Liver (tissue), 9 donors: Measurements from ENCODE around the gene ERICH4. TPM values are rescaled to one million over a fixed set of nuclear protein-coding genes. Genes with fewer than 3 reads are reported as not detected.
"Not testable (repeated sequence)": the region's sequence is repeated elsewhere in the genome, so short reads cannot be mapped to it uniquely, and the experiment has no call there.

Source experiments
- DNase-seq: peaks from one replicate; pipeline ENCODE4 v3.0.0-alpha.2; 2017; ENCODE audit warnings: low spot score
- H3K27ac ChIP-seq, 2 donors: one replicate each; pipeline ENCODE4 v1.7.0; 2013; ENCODE audit warnings: inconsistent platforms in 2 of 2, low read length in 2 of 2, control low read depth in 1 of 2, low read depth in 1 of 2, mild to moderate bottlenecking in 1 of 2
- H3K27me3 ChIP-seq, 4 donors: one replicate each; pipeline versions ENCODE4 v1.6.1 to v1.7.0; 2013; ENCODE audit warnings: low read length in 3 of 4, inconsistent platforms in 1 of 4, mild to moderate bottlenecking in 1 of 4, moderate library complexity in 1 of 4; ENCODE audit not compliant: control insufficient read depth in 4 of 4, insufficient read depth in 4 of 4
- H3K36me3 ChIP-seq, 4 donors: one replicate each; pipeline versions ENCODE4 v1.6.1 to v1.7.0; 2013; ENCODE audit warnings: low read length in 3 of 4, mild to moderate bottlenecking in 3 of 4, low read depth in 1 of 4, moderate library complexity in 1 of 4; ENCODE audit not compliant: control insufficient read depth in 4 of 4, insufficient read depth in 3 of 4
- H3K4me1 ChIP-seq, 4 donors: one replicate each; pipeline versions ENCODE4 v1.6.1 to v1.7.0; 2013; ENCODE audit warnings: low read length in 3 of 4, mild to moderate bottlenecking in 3 of 4, moderate library complexity in 1 of 4; ENCODE audit not compliant: control insufficient read depth in 4 of 4, insufficient read depth in 4 of 4
- H3K4me3 ChIP-seq, 3 donors: one replicate each; pipeline versions ENCODE4 v1.6.1 to v1.7.0; 2013; ENCODE audit warnings: low read length in 3 of 3, control low read depth in 1 of 3, low read depth in 1 of 3, mild to moderate bottlenecking in 1 of 3
- H3K9ac ChIP-seq, 2 donors: one replicate each; pipeline ENCODE4 v1.7.0; 2013; ENCODE audit warnings: low read length in 2 of 2, mild to moderate bottlenecking in 2 of 2, moderate library complexity in 2 of 2, control low read depth in 1 of 2, low read depth in 1 of 2
- H3K9me3 ChIP-seq, 4 donors: one replicate each; pipeline versions ENCODE4 v1.6.1 to v1.7.0; 2013; ENCODE audit warnings: low read length in 3 of 4; ENCODE audit not compliant: control insufficient read depth in 4 of 4
- EGR1 ChIP-seq, 2 donors: IDR thresholded peaks; 2 replicates each; pipeline ENCODE4 v1.6.1; 2016 to 2018; ENCODE audit warnings: antibody characterized with exemption in 2 of 2, low read depth in 2 of 2
- HNF4A ChIP-seq, 2 donors: conservative IDR thresholded peaks; 2 replicates each; pipeline ENCODE4 v1.6.1; 2016; ENCODE audit warnings: antibody characterized with exemption in 2 of 2, mild to moderate bottlenecking in 2 of 2
- HNF4G ChIP-seq: IDR thresholded peaks from 2 replicates; pipeline ENCODE4 v1.6.1; 2016; ENCODE audit warnings: antibody characterized with exemption
- JUND ChIP-seq, 2 donors: IDR thresholded peaks; 2 replicates each; pipeline ENCODE4 v1.6.1; 2016; ENCODE audit warnings: antibody characterized with exemption in 2 of 2
- NR2F2 ChIP-seq: IDR thresholded peaks from 2 replicates; pipeline ENCODE4 v1.6.1; 2016; ENCODE audit warnings: antibody characterized with exemption
- RAD21 ChIP-seq, 2 donors: IDR thresholded peaks; 2 replicates each; pipeline ENCODE4 v1.6.1; 2016; ENCODE audit warnings: antibody characterized with exemption in 2 of 2, mild to moderate bottlenecking in 2 of 2
- RXRA ChIP-seq, 2 donors: IDR thresholded peaks; 2 replicates each; pipeline ENCODE4 v1.6.1; 2017 to 2018; ENCODE audit warnings: antibody characterized with exemption in 2 of 2, mild to moderate bottlenecking in 1 of 2
- TAF1 ChIP-seq: conservative IDR thresholded peaks from 2 replicates; pipeline ENCODE4 v1.6.1; 2016; ENCODE audit warnings: antibody characterized with exemption, mild to moderate bottlenecking
- YY1 ChIP-seq: IDR thresholded peaks from 2 replicates; pipeline ENCODE4 v1.6.1; 2016; ENCODE audit warnings: antibody characterized with exemption, mild to moderate bottlenecking
- WGBS: extraction: QIAGEN DNeasy Blood & Tissue Kit; methylation state at CpG from one replicate; pipeline ENCODE4 v1.1.7; 2013; 5-methylcytosine and 5-hydroxymethylcytosine counted together
- polyA plus RNA-seq, 2 donors: library from polyadenylated mRNA; stranded (reverse) in 1 of 2; unstranded in 1 of 2; fragments of 200-250 nt in 1 of 2; fragments of >200 nt in 1 of 2; fragmentation: Nextera tagmentation in 1 of 2; extraction: Ambion mirVana in 1 of 2; gene quantifications; one replicate each; pipeline versions ENCODE4 v1.2.1 to v1.2.3, GENCODE V29; 2013 to 2015
- total RNA-seq, 2 donors: library from RNA; depleted of rRNA; stranded (reverse); fragments of >200 nt; gene quantifications; one replicate each; pipeline ENCODE4 v1.2.3, GENCODE V29; 2014
- TF ChIP-seq, protein P1 (sequence below): IDR thresholded peaks from 2 replicates; pipeline ENCODE4 v1.6.1; 2016; ENCODE audit warnings: antibody characterized with exemption
- TF ChIP-seq, protein P2 (sequence below): fragments of 150-350 bp; IDR thresholded peaks from 2 replicates; pipeline ENCODE4 v1.5.1; 2017; ENCODE audit warnings: improper control_type of control experiment, low read depth, low read length; ENCODE audit not compliant: missing input control
- donor health status: healthy.
- donor health status: healthy.
- donor health status: healthy.
- donor health status: healthy.
- donor health status: healthy.

The ERICH4 gene
- total and polyA plus RNA-seq, 4 donors, result not detected

DNA sequence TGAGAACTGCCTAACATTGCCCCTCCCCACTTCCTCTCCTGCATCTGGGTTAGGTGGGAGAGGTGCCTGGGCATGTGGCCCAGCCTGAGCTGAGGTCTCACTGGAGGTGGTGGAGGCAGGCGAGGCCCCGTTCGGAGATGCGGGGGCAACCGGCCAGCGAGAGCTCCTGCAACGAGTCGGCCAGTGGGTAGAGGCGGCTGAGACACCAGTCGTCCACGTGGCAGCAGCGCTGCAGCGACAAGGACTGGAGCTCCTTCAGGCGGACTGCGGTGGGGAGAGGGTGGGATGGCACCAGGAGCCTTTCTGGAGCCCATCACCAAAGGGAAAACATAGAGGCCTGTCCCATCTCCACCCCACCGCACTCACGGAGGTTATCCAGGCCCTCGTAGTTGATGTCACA lies 9.8 kb upstream of the ERICH4 start:
- Histone ChIP-seq H3K27ac (no peak overlapping the region), H3K4me3 (no peak overlapping the region), H3K9ac (no peak overlapping the region), H3K36me3 (peaks cover 0 to 18% (median 6%) of the 10 kb centered on the region in 4 donors), H3K9me3 (no peaks in the 10 kb centered on the region), H3K27me3 (no peaks in the 10 kb centered on the region), H3K4me1 (peaks cover 0 to 20% (median 15%) of the 10 kb centered on the region in 4 donors)
- TF ChIP-seq NR2F2 (no peak), TAF1 (no peak)
- TF ChIP-seq, protein P1, sequence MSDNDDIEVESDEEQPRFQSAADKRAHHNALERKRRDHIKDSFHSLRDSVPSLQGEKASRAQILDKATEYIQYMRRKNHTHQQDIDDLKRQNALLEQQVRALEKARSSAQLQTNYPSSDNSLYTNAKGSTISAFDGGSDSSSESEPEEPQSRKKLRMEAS, result no peak
- WGBS, result 95% methylated on average over 18 of the region's 18 CpGs
- no peak for DNase-seq

DNA sequence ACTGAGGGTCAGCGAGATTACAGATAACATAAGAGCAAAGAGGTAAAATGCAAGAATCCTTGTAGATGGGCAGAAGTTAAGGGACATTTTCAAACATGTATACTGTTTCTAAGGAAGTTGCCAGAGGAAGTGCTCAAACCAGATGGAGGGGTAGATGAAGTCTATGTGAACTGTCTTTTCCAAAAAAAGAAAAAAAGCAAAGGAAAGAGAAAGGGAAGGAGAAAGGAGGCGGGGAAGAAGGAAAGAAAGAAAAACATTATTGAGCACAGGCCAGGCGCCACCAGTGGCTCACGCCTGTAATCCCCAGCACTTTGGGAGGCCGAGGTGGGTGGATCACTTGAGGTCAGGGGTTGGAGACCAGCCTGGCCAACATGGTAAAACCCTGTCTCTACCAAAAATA lies 8.5 kb upstream of the ERICH4 start:
- no peak for DNase-seq
- H3K4me1 ChIP-seq, result peaks cover 0 to 30% (median 20%) of the 10 kb centered on the region in 4 donors
- H3K4me3 ChIP-seq, result no peak overlapping the region
- H3K27me3 ChIP-seq, result no peaks in the 10 kb centered on the region
- no peak overlapping the region for H3K9ac ChIP-seq
- TF ChIP-seq JUND (IDR thresholded peaks at IDR 0.05) (no peak), EGR1 (IDR thresholded peaks at IDR 0.05; ENCODE audit: low read depth in 2 of 2) (no peak)
- TF ChIP-seq, protein P1, result no peak
- WGBS, result 82% methylated on average over 5 of the region's 5 CpGs
- H3K36me3 ChIP-seq, result peaks cover 0 to 16% (median 6%) of the 10 kb centered on the region in 4 donors
- no peaks in the 10 kb centered on the region for H3K9me3 ChIP-seq
- H3K27ac ChIP-seq, result no peak overlapping the region

GRCh38 chr19:41435376-41435775 lies 7.6 kb upstream of the ERICH4 start:
- H3K9ac ChIP-seq, H3K4me3 ChIP-seq, H3K9me3 ChIP-seq, DNase-seq, H3K27ac ChIP-seq, H3K27me3 ChIP-seq: not testable (repeated sequence)
- H3K36me3 ChIP-seq, result peaks cover 0 to 16% (median 6%) of the 10 kb centered on the region in 4 donors
- 97% methylated on average over 11 of the region's 11 CpGs for WGBS
- H3K4me1 ChIP-seq, result peaks cover 0 to 33% (median 21%) of the 10 kb centered on the region in 4 donors

- Histone ChIP-seq H3K36me3 (peaks cover 0 to 16% (median 6%) of the 10 kb centered on the region in 4 donors), H3K27ac (no peak overlapping the region), H3K9ac (no peak overlapping the region), H3K27me3 (no peaks in the 10 kb centered on the region), H3K4me1 (peaks cover 0 to 30% (median 19%) of the 10 kb centered on the region in 4 donors), H3K9me3 (no peaks in the 10 kb centered on the region), H3K4me3 (no peak overlapping the region)
- no peak for TF ChIP-seq EGR1 (IDR thresholded peaks at IDR 0.05; ENCODE audit: low read depth in 2 of 2)
- TF ChIP-seq, protein P1, result no peak
- no peak for DNase-seq
- 97% methylated on average over 19 of the region's 19 CpGs for WGBS
Observed at GRCh38 chr19:41435936-41436673, 6.9 kb upstream of the ERICH4 start.

DNA sequence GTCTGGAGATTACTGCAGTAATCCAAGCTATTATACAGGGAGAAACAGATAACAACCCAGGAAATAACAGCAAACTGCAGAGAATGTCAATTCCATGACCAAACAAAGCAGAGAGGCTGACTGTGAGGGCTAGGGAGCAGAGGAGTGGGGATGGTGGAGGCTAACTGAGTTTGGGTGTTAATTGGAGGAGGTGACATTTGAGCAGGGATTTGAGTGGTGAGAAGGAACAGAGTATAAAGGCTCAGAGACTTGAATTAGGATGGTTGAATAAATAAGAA lies 6.3 kb upstream of the ERICH4 start:
- Histone ChIP-seq H3K27me3 (no peaks in the 10 kb centered on the region), H3K36me3 (peaks cover 0 to 16% (median 6%) of the 10 kb centered on the region in 4 donors), H3K27ac (no peak overlapping the region), H3K4me3 (no peak overlapping the region), H3K9me3 (no peaks in the 10 kb centered on the region), H3K9ac (no peak overlapping the region), H3K4me1 (peaks cover 0 to 25% (median 14%) of the 10 kb centered on the region in 4 donors)
- TF ChIP-seq, protein P2, sequence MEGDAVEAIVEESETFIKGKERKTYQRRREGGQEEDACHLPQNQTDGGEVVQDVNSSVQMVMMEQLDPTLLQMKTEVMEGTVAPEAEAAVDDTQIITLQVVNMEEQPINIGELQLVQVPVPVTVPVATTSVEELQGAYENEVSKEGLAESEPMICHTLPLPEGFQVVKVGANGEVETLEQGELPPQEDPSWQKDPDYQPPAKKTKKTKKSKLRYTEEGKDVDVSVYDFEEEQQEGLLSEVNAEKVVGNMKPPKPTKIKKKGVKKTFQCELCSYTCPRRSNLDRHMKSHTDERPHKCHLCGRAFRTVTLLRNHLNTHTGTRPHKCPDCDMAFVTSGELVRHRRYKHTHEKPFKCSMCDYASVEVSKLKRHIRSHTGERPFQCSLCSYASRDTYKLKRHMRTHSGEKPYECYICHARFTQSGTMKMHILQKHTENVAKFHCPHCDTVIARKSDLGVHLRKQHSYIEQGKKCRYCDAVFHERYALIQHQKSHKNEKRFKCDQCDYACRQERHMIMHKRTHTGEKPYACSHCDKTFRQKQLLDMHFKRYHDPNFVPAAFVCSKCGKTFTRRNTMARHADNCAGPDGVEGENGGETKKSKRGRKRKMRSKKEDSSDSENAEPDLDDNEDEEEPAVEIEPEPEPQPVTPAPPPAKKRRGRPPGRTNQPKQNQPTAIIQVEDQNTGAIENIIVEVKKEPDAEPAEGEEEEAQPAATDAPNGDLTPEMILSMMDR, result no peak
- no peak for TF ChIP-seq RXRA (IDR thresholded peaks at IDR 0.05)
- no peak for TF ChIP-seq HNF4G
- TF ChIP-seq JUND (IDR thresholded peaks at IDR 0.05), result no peak
- no peak for TF ChIP-seq NR2F2
- no peak for TF ChIP-seq RAD21 (IDR thresholded peaks at IDR 0.05)
- no peak for TF ChIP-seq HNF4A (conservative IDR thresholded peaks at IDR 0.05)
- no peak for TF ChIP-seq YY1
- no peak for DNase-seq
